Measurements from ENCODE around the gene ABLIM1.

Gene ABLIM1

GRCh38 chr10:114408112-114408967, 249.7 kb downstream of the ABLIM1 start:
- TF ChIP-seq CREB1 (IDR thresholded peaks at IDR 0.05; ENCODE audit: low read depth) (no peak; the same call in 1 of the 2 replicates), RAD21 (IDR thresholded peaks at IDR 0.05; ENCODE audit: low read depth) (0 out of 2 replicates have a peak, but pooled peaks have one; percentile 27), MAX (IDR thresholded peaks at IDR 0.05) (peak; percentile 86), ZBTB7A (IDR thresholded peaks at IDR 0.05; ENCODE audit: low read depth) (no peak), YY1 (IDR thresholded peaks at IDR 0.05; ENCODE audit: low read depth) (no peak), TEAD4 (IDR thresholded peaks at IDR 0.05) (peak; percentile 15; the same call in 1 of the 2 replicates), CEBPB (IDR thresholded peaks at IDR 0.05) (no peak), EP300 (IDR thresholded peaks at IDR 0.05; ENCODE audit: borderline replicate concordance) (peak; percentile 61; the same call in 1 of the 2 replicates), EGR1 (IDR thresholded peaks at IDR 0.05) (no peak), TCF12 (IDR thresholded peaks at IDR 0.05; ENCODE audit: low read depth) (peak; percentile 87), NFIC (IDR thresholded peaks at IDR 0.05) (0 out of 2 replicates have a peak, but pooled peaks have one; percentile 55), USF1 (IDR thresholded peaks at IDR 0.05) (no peak), REST (IDR thresholded peaks at IDR 0.05; ENCODE audit: low read depth) (no peak), FOXM1 (IDR thresholded peaks at IDR 0.05; ENCODE audit: borderline replicate concordance, low read depth) (no peak; the same call in 1 of the 2 replicates), TAF1 (IDR thresholded peaks at IDR 0.05; ENCODE audit: low read depth) (no peak)

GRCh38 chr10:114406455-114406854, 251.6 kb downstream of the ABLIM1 start:
- TF ChIP-seq EP300 (IDR thresholded peaks at IDR 0.05; ENCODE audit: borderline replicate concordance) (no peak), FOXM1 (IDR thresholded peaks at IDR 0.05; ENCODE audit: borderline replicate concordance, low read depth) (no peak), EGR1 (IDR thresholded peaks at IDR 0.05) (no peak), TCF12 (IDR thresholded peaks at IDR 0.05; ENCODE audit: low read depth) (no peak), NFIC (IDR thresholded peaks at IDR 0.05) (no peak), YY1 (IDR thresholded peaks at IDR 0.05; ENCODE audit: low read depth) (no peak), TAF1 (IDR thresholded peaks at IDR 0.05; ENCODE audit: low read depth) (no peak), USF1 (IDR thresholded peaks at IDR 0.05) (no peak), REST (IDR thresholded peaks at IDR 0.05; ENCODE audit: low read depth) (no peak), CEBPB (IDR thresholded peaks at IDR 0.05) (no peak), MAX (IDR thresholded peaks at IDR 0.05) (no peak), TEAD4 (IDR thresholded peaks at IDR 0.05) (no peak), CREB1 (IDR thresholded peaks at IDR 0.05; ENCODE audit: low read depth) (no peak), ZBTB7A (IDR thresholded peaks at IDR 0.05; ENCODE audit: low read depth) (no peak), RAD21 (IDR thresholded peaks at IDR 0.05; ENCODE audit: low read depth) (no peak)

- TF ChIP-seq FOXM1 (IDR thresholded peaks at IDR 0.05; ENCODE audit: borderline replicate concordance, low read depth) (0 out of 2 replicates have a peak, but pooled peaks have one; percentile 35), YY1 (IDR thresholded peaks at IDR 0.05; ENCODE audit: low read depth) (peak; percentile 58; the same call in 1 of the 2 replicates), EGR1 (IDR thresholded peaks at IDR 0.05) (no peak), TAF1 (IDR thresholded peaks at IDR 0.05; ENCODE audit: low read depth) (peak; percentile 37; the same call in 1 of the 2 replicates)
These were observed 253.1 kb downstream of the ABLIM1 start for GRCh38 chr10:114405011-114405350.

- TF ChIP-seq ZBTB7A (IDR thresholded peaks at IDR 0.05; ENCODE audit: low read depth) (peak; percentile 90), MAX (IDR thresholded peaks at IDR 0.05) (peak; percentile 60), YY1 (IDR thresholded peaks at IDR 0.05; ENCODE audit: low read depth) (0 out of 2 replicates have a peak, but pooled peaks have one; percentile 8), TAF1 (IDR thresholded peaks at IDR 0.05; ENCODE audit: low read depth) (peak; percentile 82), EGR1 (IDR thresholded peaks at IDR 0.05) (peak; percentile 89), NFIC (IDR thresholded peaks at IDR 0.05) (peak; percentile 57), RAD21 (IDR thresholded peaks at IDR 0.05; ENCODE audit: low read depth) (no peak; the same call in 1 of the 2 replicates), EP300 (IDR thresholded peaks at IDR 0.05; ENCODE audit: borderline replicate concordance) (no peak), REST (IDR thresholded peaks at IDR 0.05; ENCODE audit: low read depth) (peak; percentile 26; the same call in 1 of the 2 replicates), CEBPB (IDR thresholded peaks at IDR 0.05) (no peak), FOXM1 (IDR thresholded peaks at IDR 0.05; ENCODE audit: borderline replicate concordance, low read depth) (no peak; the same call in 1 of the 2 replicates), USF1 (IDR thresholded peaks at IDR 0.05) (peak; percentile 31; the same call in 1 of the 2 replicates), TCF12 (IDR thresholded peaks at IDR 0.05; ENCODE audit: low read depth) (peak; percentile 54; the same call in 1 of the 2 replicates)
These were observed 253.7 kb downstream of the ABLIM1 start, which contains the start of gene AFAP1L2 for GRCh38 chr10:114404171-114405010. AFAP1L2 (minus strand) TSS chr10:114404502; CDS start chr10:114404455, 47 bp downstream.

All from Ishikawa (cell line).